Measurements from ENCODE around the gene C17orf50. TPM values are rescaled to one million over a fixed set of nuclear protein-coding genes. Genes with fewer than 3 reads are reported as not detected.

C17orf50 gene
- total and polyA plus RNA-seq, 2 of the 13 experiments (the other 11 are each of a cell fraction or from before 2014, with no cell fraction given) = not detected

Other genes with a start within 250 kb of the C17orf50 start
- not detected in 2 replicates for gene SLFN12L, start 223.2 kb upstream of the C17orf50 start, total RNA-seq (2016; rRNA removed; fragmentation: Illumina TruSeq; extraction: Trizol)
- gene SLFN12L, start 223.2 kb upstream of the C17orf50 start, polyA plus RNA-seq (2011; rRNA removed) = not detected in 2 replicates
- gene SLFN14, start 200.1 kb upstream of the C17orf50 start, total RNA-seq (2016; rRNA removed; fragmentation: Illumina TruSeq; extraction: Trizol) = not detected in 2 replicates
- gene SLFN14, start 200.1 kb upstream of the C17orf50 start, polyA plus RNA-seq (2011; rRNA removed) = not detected in 2 replicates
- gene PEX12, start 182.3 kb upstream of the C17orf50 start, total RNA-seq (2016; rRNA removed; fragmentation: Illumina TruSeq; extraction: Trizol) = 4.3 and 5.1 TPM in 2 replicates
- 10.5 and 11.9 TPM in 2 replicates for gene PEX12, start 182.3 kb upstream of the C17orf50 start, polyA plus RNA-seq (2011; rRNA removed)
- 23.8 and 58.4 TPM in 2 replicates for gene AP2B1, start 173.6 kb upstream of the C17orf50 start, total RNA-seq (2016; rRNA removed; fragmentation: Illumina TruSeq; extraction: Trizol)
- gene AP2B1, start 173.6 kb upstream of the C17orf50 start, polyA plus RNA-seq (2011; rRNA removed) = 67.4 and 71.3 TPM in 2 replicates
- 11.0 TPM in 2 replicates for gene RASL10B, start 29.2 kb upstream of the C17orf50 start, total RNA-seq (2016; rRNA removed; fragmentation: Illumina TruSeq; extraction: Trizol)
- gene RASL10B, start 29.2 kb upstream of the C17orf50 start, polyA plus RNA-seq (2011; rRNA removed) = 7.5 and 8.8 TPM in 2 replicates
- gene GAS2L2, start 7.6 kb upstream of the C17orf50 start, total RNA-seq (2016; rRNA removed; fragmentation: Illumina TruSeq; extraction: Trizol) = not detected in 2 replicates
- not detected in 2 replicates for gene GAS2L2, start 7.6 kb upstream of the C17orf50 start, polyA plus RNA-seq (2011; rRNA removed)
- not detected in 2 replicates for gene MMP28, start 34.8 kb downstream of the C17orf50 start, total RNA-seq (2016; rRNA removed; fragmentation: Illumina TruSeq; extraction: Trizol)
- gene MMP28, start 34.8 kb downstream of the C17orf50 start, polyA plus RNA-seq (2011; rRNA removed) = not detected in 2 replicates
- 26.5 and 49.9 TPM in 2 replicates for gene TAF15, start 48.6 kb downstream of the C17orf50 start, total RNA-seq (2016; rRNA removed; fragmentation: Illumina TruSeq; extraction: Trizol)
- 25.2 and 29.3 TPM in 2 replicates for gene TAF15, start 48.6 kb downstream of the C17orf50 start, polyA plus RNA-seq (2011; rRNA removed)
- not detected in 2 replicates for gene HEATR9, start 108.0 kb downstream of the C17orf50 start, total RNA-seq (2016; rRNA removed; fragmentation: Illumina TruSeq; extraction: Trizol)
- gene HEATR9, start 108.0 kb downstream of the C17orf50 start, polyA plus RNA-seq (2011; rRNA removed) = not detected in 2 replicates
- 0.13 TPM in 1 of 2 replicates, not detected in the other for gene CCL5, start 119.5 kb downstream of the C17orf50 start, total RNA-seq (2016; rRNA removed; fragmentation: Illumina TruSeq; extraction: Trizol)
- gene CCL5, start 119.5 kb downstream of the C17orf50 start, polyA plus RNA-seq (2011; rRNA removed) = 0.25 and 0.29 TPM in 2 replicates
- gene RDM1, start 169.9 kb downstream of the C17orf50 start, total RNA-seq (2016; rRNA removed; fragmentation: Illumina TruSeq; extraction: Trizol) = 0.40 TPM in 1 of 2 replicates, not detected in the other
- 0.14 and 0.28 TPM in 2 replicates for gene RDM1, start 169.9 kb downstream of the C17orf50 start, polyA plus RNA-seq (2011; rRNA removed)
- gene LYZL6, start 182.8 kb downstream of the C17orf50 start, total RNA-seq (2016; rRNA removed; fragmentation: Illumina TruSeq; extraction: Trizol) = not detected in 2 replicates
- not detected in 2 replicates for gene LYZL6, start 182.8 kb downstream of the C17orf50 start, polyA plus RNA-seq (2011; rRNA removed)
- 0.51 and 2.0 TPM in 2 replicates for gene CCL16, start 220.6 kb downstream of the C17orf50 start, total RNA-seq (2016; rRNA removed; fragmentation: Illumina TruSeq; extraction: Trizol)
- gene CCL16, start 220.6 kb downstream of the C17orf50 start, polyA plus RNA-seq (2011; rRNA removed) = 14.7 and 17.7 TPM in 2 replicates
- gene CCL14, start 225.8 kb downstream of the C17orf50 start, total RNA-seq (2016; rRNA removed; fragmentation: Illumina TruSeq; extraction: Trizol) = 1.1 and 1.3 TPM in 2 replicates
- 0.86 and 1.7 TPM in 2 replicates for gene CCL14, start 225.8 kb downstream of the C17orf50 start, polyA plus RNA-seq (2011; rRNA removed)
- 23.2 and 29.2 TPM in 2 replicates for gene CCL15, start 240.7 kb downstream of the C17orf50 start, total RNA-seq (2016; rRNA removed; fragmentation: Illumina TruSeq; extraction: Trizol)
- gene CCL15, start 240.7 kb downstream of the C17orf50 start, polyA plus RNA-seq (2011; rRNA removed) = 37.4 and 45.9 TPM in 2 replicates